ENCODE measurements around the gene ATP2B3. TPM values are rescaled to one million over a fixed set of nuclear protein-coding genes. Genes with fewer than 3 reads are reported as not detected.

ATP2B3 gene
- total RNA-seq, 1 experiment from 2014 or later, result 0.35 TPM

GRCh38 chrX:153588021-153588781 is 70.8 kb downstream of the ATP2B3 start:
- H4K20me1 ChIP-seq (ENCODE audit: control insufficient read depth, insufficient read depth, insufficient read length), result no peaks in the 10 kb centered on the region
- DNase-seq, result no peak
- H2BK5ac ChIP-seq (ENCODE audit: insufficient read length, low read length), result no peak overlapping the region
- no peak overlapping the region for H2BK120ac ChIP-seq (ENCODE audit: low read depth, low read length, poor library complexity, severe bottlenecking)
- H3K9ac ChIP-seq (ENCODE audit: extremely low read depth, insufficient read length, low read length), result no peak overlapping the region
- H3K4me3 Mint-ChIP-seq, result no peak overlapping the region
- peaks cover 3% of the 10 kb centered on the region for H3K27me3 Mint-ChIP-seq (ENCODE audit: low read depth)
- no peak overlapping the region for H3T11ph ChIP-seq (ENCODE audit: low read length)
- H3K27me3 ChIP-seq (ENCODE audit: insufficient read depth, low read length), result no peaks in the 10 kb centered on the region
- no peak overlapping the region for H4K91ac ChIP-seq (ENCODE audit: insufficient read length, low read depth, low read length)
- no peaks in the 10 kb centered on the region for H3K79me2 ChIP-seq (ENCODE audit: insufficient read depth, low read length)
- H3K4me2 ChIP-seq (ENCODE audit: insufficient read depth, insufficient read length, low read length), result no peak overlapping the region
- no peak overlapping the region for H3K27ac ChIP-seq (ENCODE audit: insufficient read length, low read depth, low read length)
- H2BK12ac ChIP-seq (ENCODE audit: insufficient read length, low read depth, low read length), result no peak overlapping the region
- no peak overlapping the region for H3K23ac ChIP-seq (ENCODE audit: insufficient read length, low read depth, low read length)
- peaks cover 22 to 39% (median 36%) of the 10 kb centered on the region in 3 experiments for H3K36me3 Mint-ChIP-seq (ENCODE audit: insufficient read depth in 1 of 3, low read depth in 3 of 3)
- H2BK15ac ChIP-seq (ENCODE audit: low read depth, low read length), result no peak overlapping the region
- no peaks in the 10 kb centered on the region for H3K23me2 ChIP-seq (ENCODE audit: insufficient read length, low read depth, low read length, poor library complexity, severe bottlenecking)
- H3K4me1 Mint-ChIP-seq, result no peaks in the 10 kb centered on the region
- peaks cover 71 to 81% of the 10 kb centered on the region in 2 experiments for H3K9me3 Mint-ChIP-seq
- no peak overlapping the region for H4K8ac ChIP-seq (replicated peaks; ENCODE audit: insufficient read length, low read depth, low read length)
- H2AK5ac ChIP-seq (ENCODE audit: insufficient read length, low read length), result no peak overlapping the region
- H3K18ac ChIP-seq (ENCODE audit: insufficient read length, low read depth, low read length), result no peak overlapping the region
- WGBS (ENCODE audit: extremely low coverage, insufficient read length, low lambda C conversion rate), result no CpG with 5 or more reads among the region's 18 CpGs
- no peak overlapping the region for H2BK20ac ChIP-seq (ENCODE audit: low read depth, low read length, poor library complexity, severe bottlenecking)
- no peaks in the 10 kb centered on the region for H3K4me1 ChIP-seq (ENCODE audit: insufficient read depth, low read length)
- no peak overlapping the region for H3K56ac ChIP-seq (ENCODE audit: insufficient read length, low read depth, low read length)
- H3K27ac Mint-ChIP-seq, result no peak overlapping the region
- no peak overlapping the region for H3K14ac ChIP-seq (ENCODE audit: insufficient read depth, low read length)
- no peak overlapping the region for H3K4ac ChIP-seq (ENCODE audit: low read depth, low read length)
- no peak overlapping the region for H2AFZ ChIP-seq (ENCODE audit: low read length)
- H4K5ac ChIP-seq (ENCODE audit: insufficient read length, low read depth, low read length), result no peak overlapping the region
- no peak for TF ChIP-seq CTCF (conservative IDR thresholded peaks at IDR 0.05)
- no peaks in the 10 kb centered on the region for H3K79me1 ChIP-seq (ENCODE audit: insufficient read depth, low read depth, low read length, poor library complexity, severe bottlenecking)
- peaks cover 43% of the 10 kb centered on the region for H3K9me3 ChIP-seq (ENCODE audit: control insufficient read depth, low read depth, low read length)

Measured in H9 (cell line).